Prostate gland (tissue), 2 donors: ENCODE results near the gene CCDC122. TPM values are rescaled to one million over a fixed set of nuclear protein-coding genes. Genes with fewer than 3 reads are reported as not detected.
A peak's percentile ranks its signal among the peaks of the same experiment; 100 is the strongest.

ENCODE experiments used
- DNase-seq: peaks from one replicate; pipeline ENCODE4 v3.0.0-alpha.2; 2019; ENCODE audit warnings: low spot score
- H3K27ac ChIP-seq, 2 donors: fragments of 200-600 bp; sonication (generic); 2 replicates each; pipeline ENCODE4 v1.5.1; 2017 to 2019
- H3K27me3 ChIP-seq: fragments of 200-600 bp; sonication (generic); replicated peaks from 2 replicates; pipeline ENCODE4 v1.5.1; 2019; ENCODE audit not compliant: insufficient read depth
- H3K36me3 ChIP-seq, 2 donors: fragments of 200-600 bp; sonication (generic); 1 replicate in 1 of 2; 2 replicates in 1 of 2; pipeline versions ENCODE4 v1.5.1 to v1.8.1; 2017 to 2019
- H3K4me1 ChIP-seq: fragments of 200-600 bp; sonication (generic); replicated peaks from 2 replicates; pipeline ENCODE4 v1.5.1; 2019
- H3K4me3 ChIP-seq, 2 donors: fragments of 200-600 bp; sonication (generic); 2 replicates each; pipeline ENCODE4 v1.5.1; 2017 to 2019
- H3K9me3 ChIP-seq: fragments of 200-600 bp; sonication (generic); 2 replicates; pipeline ENCODE4 v1.5.1; 2017
- CTCF ChIP-seq, 4 experiments: fragments of 200-600 bp in 2 of 4; fragments of 450-650 bp in 2 of 4; sonication (generic) in 2 of 4; IDR thresholded peaks; 1 replicate in 3 of 4; 2 replicates in 1 of 4; pipeline ENCODE4 v1.5.1; 2016 to 2019; ENCODE audit warnings: antibody characterized with exemption in 4 of 4, mild to moderate bottlenecking in 2 of 4, moderate library complexity in 2 of 4
- POLR2A ChIP-seq: fragments of 450-650 bp; IDR thresholded peaks from one replicate; pipeline ENCODE4 v1.6.1; 2016; ENCODE audit warnings: antibody characterized with exemption, mild to moderate bottlenecking
- POLR2AphosphoS5 ChIP-seq: sonication (generic); formaldehyde crosslinking; IDR thresholded peaks from one replicate; pipeline ENCODE4 v1.6.1; 2017; ENCODE audit warnings: antibody characterized with exemption
- WGBS: methylation state at CpG from one replicate; pipeline ENCODE4 v1.1.5; 2018; 5-methylcytosine and 5-hydroxymethylcytosine counted together
- intact Hi-C: fragments of 100-400 bp; cut with DNase I; formaldehyde crosslinking; loops from one replicate; pipeline ENCODE4 v1.14.2; 2022
- small RNA-seq, 2 donors: library from RNA; depleted of rRNA; stranded (forward); fragments of <200 nt; gene quantifications; one replicate each; pipeline ENCODE3, GENCODE V24; 2016
- total RNA-seq, 2 donors: library from RNA; depleted of rRNA; stranded (reverse); fragments of >200 nt; gene quantifications; one replicate each; pipeline ENCODE4 v1.1.0, GENCODE V29; 2016

Gene CCDC122
- total RNA-seq, 2 donors from 2014 or later, result 13.8 to 14.1 TPM

- TF ChIP-seq POLR2A (no peak), POLR2AphosphoS5 (no peak), CTCF (IDR thresholded peaks at IDR 0.05) (no peak)
- peak overlapping the region; percentile 66 to 72 for H3K4me3 ChIP-seq
- no peaks in the 10 kb centered on the region for H3K4me1 ChIP-seq
- H3K36me3 ChIP-seq, result no peaks in the 10 kb centered on the region
- H3K27ac ChIP-seq, result peak overlapping the region; percentile 78 to 80
- H3K9me3 ChIP-seq, result no peaks in the 10 kb centered on the region
- intact Hi-C loops, result loop anchor here (5.0 to 10.0 kb wide), 5 partner anchors 243 to 700 kb away; no protein-coding TSS in a partner anchor
- H3K27me3 ChIP-seq, result no peaks in the 10 kb centered on the region
- WGBS, result 18% methylated on average over 9 of the region's 9 CpGs
- DNase-seq, result no peak
Observed at GRCh38 chr13:43787518-43787891, 92.0 kb downstream of the CCDC122 start.

- peak in 1 of 4 experiments; percentile 37 for TF ChIP-seq CTCF (IDR thresholded peaks at IDR 0.05)
- TF ChIP-seq POLR2A, result no peak
- TF ChIP-seq POLR2AphosphoS5, result peak; percentile 23
- under 1% methylated on average over 89 of the region's 93 CpGs for WGBS
- Histone ChIP-seq H3K4me3 (peak within 1 kb of the TSS; percentile 66 to 72), H3K36me3 (no peaks in the 10 kb centered on the region), H3K9me3 (no peaks in the 10 kb centered on the region), H3K27ac (peak within 1 kb of the TSS; percentile 78 to 80), H3K4me1 (no peaks in the 10 kb centered on the region), H3K27me3 (no peaks in the 10 kb centered on the region)
- DNase-seq, result peak; percentile 62
- intact Hi-C loops, result loop anchor here (5.0 to 10.0 kb wide), 5 partner anchors 242 to 700 kb away; no protein-coding TSS in a partner anchor
Observed at GRCh38 chr13:43786766-43787517, 92.6 kb downstream of the CCDC122 start, which contains the start of gene ENOX1. Gene ENOX1 (minus strand): TSS chr13:43786972.

- no peak for DNase-seq
- H3K27me3 ChIP-seq, result no peaks in the 10 kb centered on the region
- no peaks in the 10 kb centered on the region for H3K9me3 ChIP-seq
- intact Hi-C loops, result loop anchor here (5.0 to 10.0 kb wide), 5 partner anchors 242 to 699 kb away; no protein-coding TSS in a partner anchor
- H3K4me3 ChIP-seq, result peak overlapping the region; percentile 66 to 72
- WGBS, result under 1% methylated on average over 15 of the region's 28 CpGs
- no peaks in the 10 kb centered on the region for H3K4me1 ChIP-seq
- no peaks in the 10 kb centered on the region for H3K36me3 ChIP-seq
- H3K27ac ChIP-seq, result peak overlapping the region; percentile 78 to 80
- TF ChIP-seq POLR2A (no peak), POLR2AphosphoS5 (no peak), CTCF (IDR thresholded peaks at IDR 0.05) (no peak)
Observed at GRCh38 chr13:43786472-43786765, 93.1 kb downstream of the CCDC122 start.

Small RNAs within 50 kb of the gene (small RNA-seq; reads per million reads assigned to genes)
- gene AL162713.1, result 0 reads per million in 2 donors

Other genes with a start within 250 kb of the CCDC122 start
- 1 to 10 TPM; 4.5 to 5.3 TPM for gene ENOX1, start 92.8 kb downstream of the CCDC122 start, total RNA-seq
- 10 to 100 TPM in 1 of 2 donors, 1 to 10 TPM in 1; 8.6 to 27.8 TPM for gene LACC1, start 164 bp upstream of the CCDC122 start, total RNA-seq